NB4 (cell line): ENCODE data around the gene NDUFS1.
"Not testable (repeated sequence)": the region's sequence is repeated elsewhere in the genome, so short reads cannot be mapped to it uniquely, and the experiment has no call there.

Source experiments
- DNase-seq: peaks from one replicate; pipeline ENCODE4 v3.0.0; 2010; ENCODE audit warnings: low read depth
- H3K4me3 ChIP-seq: one replicate; pipeline ENCODE4 v1.5.1; 2011; ENCODE audit warnings: mild to moderate bottlenecking, low read depth, low read length, moderate library complexity
- CTCF ChIP-seq: IDR thresholded peaks from one replicate; pipeline ENCODE4 v1.5.1; 2012; ENCODE audit warnings: low read depth, low read length
- MYC ChIP-seq: IDR thresholded peaks from 2 replicates; pipeline ENCODE4 v1.6.1; 2011; ENCODE audit warnings: low read depth, low read length
- POLR2A ChIP-seq: IDR thresholded peaks from 2 replicates; pipeline ENCODE4 v1.6.1; 2011; ENCODE audit warnings: mild to moderate bottlenecking; ENCODE audit not compliant: insufficient read length; ENCODE audit errors: extremely low read depth
- TF ChIP-seq, protein P1 (sequence below): IDR thresholded peaks from 2 replicates; pipeline ENCODE4 v1.6.1; 2011; ENCODE audit warnings: low read depth, low read length

The NDUFS1 gene

GRCh38 chr2:206163251-206163880, 4.1 kb upstream of the NDUFS1 start:
- DNase-seq: peak; percentile 33
- peak overlapping the region; percentile 99 for H3K4me3 ChIP-seq
- TF ChIP-seq POLR2A: no peak
- TF ChIP-seq, protein P1, sequence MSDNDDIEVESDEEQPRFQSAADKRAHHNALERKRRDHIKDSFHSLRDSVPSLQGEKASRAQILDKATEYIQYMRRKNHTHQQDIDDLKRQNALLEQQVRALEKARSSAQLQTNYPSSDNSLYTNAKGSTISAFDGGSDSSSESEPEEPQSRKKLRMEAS: no peak
- no peak for TF ChIP-seq MYC
- no peak for TF ChIP-seq CTCF

DNA sequence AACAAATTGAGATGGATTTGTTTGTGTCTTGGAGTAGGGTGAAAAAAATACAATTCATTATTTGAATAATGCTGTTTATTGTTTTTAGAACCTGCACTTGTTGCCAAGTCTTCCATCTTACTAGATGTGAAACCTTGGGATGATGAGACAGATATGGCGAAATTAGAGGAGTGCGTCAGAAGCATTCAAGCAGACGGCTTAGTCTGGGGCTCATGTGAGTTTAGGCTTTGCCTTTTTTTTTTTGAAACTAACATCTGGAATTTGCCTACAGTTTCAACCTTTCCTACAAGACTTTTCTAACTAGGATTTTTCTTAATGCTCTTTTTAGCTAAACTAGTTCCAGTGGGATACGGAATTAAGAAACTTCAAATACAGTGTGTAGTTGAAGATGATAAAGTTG, 3.2 kb upstream of the NDUFS1 start:
- not testable (repeated sequence) for DNase-seq
- peak overlapping the region; percentile 99 for H3K4me3 ChIP-seq

GRCh38 chr2:206160807-206161179, 1.5 kb upstream of the NDUFS1 start:
- H3K4me3 ChIP-seq: peak overlapping the region; percentile 99
- TF ChIP-seq CTCF: no peak
- TF ChIP-seq POLR2A: no peak
- TF ChIP-seq, protein P1: no peak
- TF ChIP-seq MYC: no peak
- DNase-seq: peak; percentile 42

GRCh38 chr2:206160125-206160806, 1.0 kb upstream of the NDUFS1 start:
- TF ChIP-seq, protein P1: no peak; the same call in 1 of the 2 replicates
- no peak for TF ChIP-seq POLR2A
- peak; percentile 75 for DNase-seq
- H3K4me3 ChIP-seq: peak overlapping the region; percentile 99

- H3K4me3 ChIP-seq: peak overlapping the region; percentile 99
- peak; percentile 52 for DNase-seq
- TF ChIP-seq MYC (no peak), POLR2A (no peak), CTCF (no peak)
- TF ChIP-seq, protein P1: no peak
Measured at GRCh38 chr2:206158563-206159345, 490 bp downstream of the NDUFS1 start.

GRCh38 chr2:206157014-206157413, 2.2 kb downstream of the NDUFS1 start:
- DNase-seq, H3K4me3 ChIP-seq: not testable (repeated sequence)

DNA sequence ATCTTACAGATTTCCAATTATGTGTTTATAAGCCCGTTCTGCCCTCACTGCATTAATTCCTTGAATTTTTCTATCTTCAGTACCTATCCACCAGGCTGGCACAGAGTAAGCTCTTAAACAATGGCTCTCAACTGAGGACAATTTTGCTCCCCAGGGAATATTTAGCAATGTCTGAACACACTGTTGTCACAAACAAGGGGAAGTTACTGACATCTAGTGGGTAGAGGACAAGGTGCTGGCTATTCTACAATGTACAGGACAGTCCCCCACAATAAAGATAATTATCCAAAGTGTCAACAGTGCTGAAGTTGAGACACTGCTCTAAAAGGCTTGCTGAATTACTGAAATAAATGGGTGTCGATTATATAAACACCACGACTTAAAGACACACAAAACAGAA, 5.0 kb downstream of the NDUFS1 start:
- H3K4me3 ChIP-seq: no peak overlapping the region
- TF ChIP-seq CTCF (peak; percentile 71), MYC (peak; percentile 73), POLR2A (no peak)
- TF ChIP-seq, protein P1: peak; percentile 60
- DNase-seq: peak; percentile 96
